Loucy (cell line): ENCODE data around the gene ZNF598.

Source experiments
- CTCF ChIP-seq: fragments of 200-600 bp; sonication (generic); conservative IDR thresholded peaks from 2 replicates; pipeline ENCODE4 v1.5.1; 2014; ENCODE audit warnings: mild to moderate bottlenecking, antibody characterized with exemption, low read length
- EZH2phosphoT487 ChIP-seq: fragments of 200-600 bp; IDR thresholded peaks from 2 replicates; pipeline ENCODE4 v1.6.1; 2018; ENCODE audit warnings: antibody characterized with exemption, mild to moderate bottlenecking, moderate library complexity, borderline replicate concordance

- no peak for TF ChIP-seq CTCF
- TF ChIP-seq EZH2phosphoT487, result no peak
These were observed 29.8 kb upstream of the ZNF598 start for GRCh38 chr16:2039274-2040031.
